Suppressor macrophage treated with lipopolysaccharide for 4 hours (primary cell): ENCODE data around the gene KAT7.
"Not testable (repeated sequence)": the region's sequence is repeated elsewhere in the genome, so short reads cannot be mapped to it uniquely, and the experiment has no call there.

ENCODE experiments used
- DNase-seq: peaks from one replicate; pipeline ENCODE4 v3.0.0-alpha.2; 2020

The KAT7 gene

DNA sequence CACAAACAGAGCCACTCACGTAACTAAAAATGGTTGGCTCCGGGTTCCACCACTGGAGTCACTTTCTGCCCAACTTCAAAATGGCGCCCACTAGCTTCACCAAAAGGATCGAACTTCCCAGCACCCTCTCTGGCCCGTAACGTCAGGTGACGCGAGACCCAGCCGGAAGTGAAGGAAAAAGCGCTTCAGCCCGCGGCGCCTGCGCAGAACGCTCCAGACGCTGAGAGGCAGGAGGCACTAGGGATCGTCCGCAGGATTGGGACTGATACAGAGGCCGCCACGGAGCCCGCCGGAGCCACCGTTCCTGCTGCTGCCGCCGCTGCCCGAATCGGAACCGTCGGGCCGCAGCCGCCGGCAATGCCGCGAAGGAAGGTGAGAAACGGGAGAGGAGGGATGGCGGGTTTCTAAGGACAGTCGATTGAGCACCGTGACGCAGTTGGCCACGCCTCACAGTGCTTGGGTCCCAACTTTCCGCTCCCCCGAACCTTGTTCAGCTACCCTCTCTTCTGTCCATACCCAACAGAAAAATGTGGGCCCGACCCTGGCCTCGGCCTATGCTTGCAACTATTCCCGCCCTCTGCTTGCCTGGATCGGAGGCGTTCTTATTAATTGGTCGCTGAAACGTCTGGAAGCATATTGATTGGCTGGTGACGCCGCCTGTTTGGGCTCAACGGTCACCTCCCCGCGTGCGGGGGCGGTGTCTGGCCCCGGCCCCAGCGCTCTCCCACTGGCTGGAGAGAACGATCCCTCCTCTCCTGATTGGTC lies at the start of gene KAT7:
TSS of gene KAT7 (plus strand) at position 204 of the 765 bp plus-strand sequence. CDS start at position 358, 154 bp downstream.
- peak; percentile 99 for DNase-seq

DNA sequence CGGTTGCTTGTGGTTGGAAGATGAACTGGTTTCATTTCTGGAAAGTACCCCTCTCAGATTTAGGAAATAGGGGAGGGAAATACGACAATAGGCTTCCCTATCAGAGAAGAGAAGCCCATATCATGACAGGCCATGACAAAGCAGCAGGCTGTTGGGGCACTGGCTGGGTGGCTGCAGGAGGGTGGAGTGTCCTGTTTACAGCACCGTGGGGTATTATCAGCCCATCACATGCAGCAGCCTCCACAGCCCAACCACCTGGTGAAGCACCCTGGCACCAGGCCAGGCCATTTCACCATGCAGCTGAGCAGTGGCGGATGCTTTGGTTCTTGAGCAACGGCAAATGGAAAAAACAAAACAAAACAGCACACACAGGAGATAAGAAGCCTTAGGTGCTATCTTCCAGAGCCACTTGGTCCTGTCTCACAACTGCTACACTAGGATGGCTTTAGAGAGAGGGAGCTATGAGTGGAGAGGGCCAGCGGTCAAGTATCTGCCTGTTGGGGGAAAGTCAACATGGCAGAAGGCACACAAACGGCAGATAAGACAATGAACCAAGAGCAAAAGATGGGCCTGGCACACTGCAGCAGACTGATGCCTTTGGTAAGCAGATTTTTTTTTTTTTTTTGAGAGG lies 48.7 kb upstream of the KAT7 start:
- DNase-seq: peak; percentile 72

DNA sequence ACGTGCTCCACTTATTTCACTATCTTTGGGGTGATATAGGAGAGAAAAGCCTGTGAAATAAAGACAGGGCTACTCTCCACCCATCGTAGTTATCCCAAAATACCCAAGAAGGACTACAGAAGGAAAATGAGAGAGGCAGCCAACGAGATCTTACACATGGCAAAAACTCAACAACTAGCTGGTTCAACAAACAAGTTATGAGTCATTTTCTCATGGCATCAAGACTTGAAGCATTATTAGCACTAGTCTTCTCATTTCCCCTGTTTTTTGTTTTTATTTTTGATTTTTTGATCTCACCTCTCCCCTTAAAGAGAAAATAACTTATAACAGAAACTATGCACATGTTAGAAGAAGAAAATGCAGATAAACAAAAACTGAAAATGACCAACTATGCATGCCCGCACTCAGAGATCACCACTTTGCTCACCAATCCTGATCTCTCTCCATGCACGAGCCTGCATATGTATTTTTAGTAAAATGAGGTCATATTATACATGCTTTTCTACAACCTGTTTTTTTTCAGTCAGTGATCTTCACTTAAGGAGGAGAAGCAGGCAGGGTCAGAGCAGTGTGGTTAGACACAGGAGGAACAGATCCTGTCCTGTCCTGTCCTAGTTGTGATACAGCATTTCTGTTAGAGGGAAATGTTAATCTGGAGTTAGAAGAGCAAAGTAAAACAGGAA lies 47.3 kb upstream of the KAT7 start:
- peak; percentile 28 for DNase-seq

DNA sequence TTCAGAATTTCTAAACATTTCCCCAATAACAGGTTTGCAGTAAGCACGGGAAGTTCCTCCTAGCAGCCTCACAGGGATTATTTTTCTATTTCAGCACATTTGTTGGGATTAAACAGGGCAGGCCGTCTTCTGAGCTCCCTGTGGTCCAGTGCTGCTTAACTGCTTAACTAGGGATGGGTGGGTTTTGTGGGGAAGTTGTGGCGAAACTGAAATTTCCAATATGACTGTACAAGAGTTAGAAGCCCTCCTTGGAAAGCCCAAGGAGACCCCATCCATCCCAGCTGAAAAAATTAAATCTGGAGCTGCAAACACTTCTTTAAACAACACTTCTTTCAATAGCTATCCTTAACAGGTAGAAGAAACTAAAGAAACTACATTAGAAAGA lies 46.8 kb upstream of the KAT7 start:
- no peak for DNase-seq

GRCh38 chr17:49742166-49742638 lies 46.3 kb upstream of the KAT7 start:
- peak; percentile 30 for DNase-seq

GRCh38 chr17:49745175-49746139 lies 43.0 kb upstream of the KAT7 start:
- DNase-seq: no peak

- no peak for DNase-seq
Observed at GRCh38 chr17:49746791-49747490, 41.5 kb upstream of the KAT7 start.

DNA sequence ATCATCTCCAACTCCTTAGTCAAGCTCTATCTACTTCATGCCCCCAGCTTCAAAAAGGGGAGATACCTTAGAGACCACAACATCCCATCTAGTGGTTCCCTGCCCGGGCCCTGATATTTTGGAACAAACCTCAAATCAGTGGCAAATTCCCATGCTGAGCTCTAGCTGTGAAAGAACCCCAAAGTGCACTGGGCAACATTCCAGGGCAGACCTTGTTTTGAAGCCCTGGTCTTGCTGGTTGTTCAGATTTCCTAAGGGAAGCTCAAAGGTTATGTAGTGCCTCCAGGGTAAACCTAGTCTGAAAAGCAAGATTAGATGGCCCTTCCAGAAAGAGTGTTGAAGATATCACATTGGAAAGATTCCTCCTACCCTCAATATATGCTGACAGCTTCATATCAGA lies 40.8 kb upstream of the KAT7 start:
- no peak for DNase-seq

DNA sequence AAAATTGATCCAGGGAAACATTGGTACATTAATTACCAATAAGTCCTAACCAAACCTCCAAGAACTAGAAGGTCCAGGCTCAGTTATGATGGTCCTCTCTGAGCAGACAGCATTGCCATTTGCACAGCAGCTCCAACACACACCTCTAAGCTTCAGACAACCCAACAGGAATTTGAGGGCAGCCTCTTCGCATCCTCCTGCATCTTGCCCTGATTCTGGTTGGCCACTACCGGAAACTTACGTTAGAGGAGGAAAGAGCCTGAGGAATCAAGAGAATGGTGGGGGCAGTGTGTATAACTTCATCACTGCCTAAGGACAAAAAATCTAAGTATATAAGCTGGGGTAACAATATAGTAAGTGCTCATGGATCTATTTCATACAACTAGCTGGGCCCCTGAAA lies 40.3 kb upstream of the KAT7 start:
- no peak for DNase-seq

GRCh38 chr17:49748791-49749190 lies 39.7 kb upstream of the KAT7 start:
- DNase-seq: no peak

- no peak for DNase-seq
Observed at GRCh38 chr17:49749730-49750129, 38.8 kb upstream of the KAT7 start.

DNA sequence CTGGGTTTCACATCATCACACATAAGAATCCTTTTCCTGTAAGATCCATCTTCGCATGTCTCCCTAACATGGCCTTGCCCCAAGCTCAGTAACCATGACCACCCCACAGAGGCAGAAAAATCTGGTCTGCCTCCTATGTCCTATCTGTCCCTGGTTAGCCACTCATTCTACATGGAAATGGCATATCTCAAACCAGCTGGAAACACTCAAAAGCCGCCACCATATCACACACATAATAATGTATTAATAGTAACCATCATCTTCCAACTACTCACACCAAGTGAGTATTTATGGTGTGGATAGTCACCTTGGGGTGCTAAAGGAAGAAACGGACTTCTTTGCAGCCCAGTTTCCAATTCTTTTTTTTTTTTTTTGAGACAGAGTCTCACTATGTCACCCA lies 36.0 kb upstream of the KAT7 start:
- no peak for DNase-seq

DNA sequence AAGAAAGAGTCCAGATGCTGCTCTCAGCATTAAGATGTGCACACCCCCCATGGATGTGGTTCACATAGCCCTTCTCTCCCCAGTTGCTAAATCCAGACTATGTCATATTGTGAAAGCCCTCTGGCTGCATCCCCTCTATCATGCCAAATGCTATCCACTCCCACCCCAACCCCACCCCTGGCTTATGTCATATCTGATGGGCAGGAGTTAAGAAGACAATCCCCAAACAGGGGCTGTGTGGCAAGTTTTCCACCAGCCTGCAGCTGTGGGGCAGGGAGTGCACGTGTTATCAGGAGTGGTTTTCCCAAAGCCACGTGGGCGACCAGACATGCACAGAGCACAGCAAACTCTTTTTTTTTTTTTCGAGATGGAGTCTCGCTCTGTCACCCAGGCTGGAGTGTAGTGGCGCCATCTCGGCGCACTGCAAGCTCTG lies 34.5 kb upstream of the KAT7 start:
- no peak for DNase-seq

- DNase-seq: no peak
Observed at GRCh38 chr17:49755663-49756283, 32.7 kb upstream of the KAT7 start.

- DNase-seq: no peak
Observed at GRCh38 chr17:49756323-49757150, 31.9 kb upstream of the KAT7 start.

GRCh38 chr17:49757151-49757777 lies 31.2 kb upstream of the KAT7 start:
- no peak for DNase-seq

DNA sequence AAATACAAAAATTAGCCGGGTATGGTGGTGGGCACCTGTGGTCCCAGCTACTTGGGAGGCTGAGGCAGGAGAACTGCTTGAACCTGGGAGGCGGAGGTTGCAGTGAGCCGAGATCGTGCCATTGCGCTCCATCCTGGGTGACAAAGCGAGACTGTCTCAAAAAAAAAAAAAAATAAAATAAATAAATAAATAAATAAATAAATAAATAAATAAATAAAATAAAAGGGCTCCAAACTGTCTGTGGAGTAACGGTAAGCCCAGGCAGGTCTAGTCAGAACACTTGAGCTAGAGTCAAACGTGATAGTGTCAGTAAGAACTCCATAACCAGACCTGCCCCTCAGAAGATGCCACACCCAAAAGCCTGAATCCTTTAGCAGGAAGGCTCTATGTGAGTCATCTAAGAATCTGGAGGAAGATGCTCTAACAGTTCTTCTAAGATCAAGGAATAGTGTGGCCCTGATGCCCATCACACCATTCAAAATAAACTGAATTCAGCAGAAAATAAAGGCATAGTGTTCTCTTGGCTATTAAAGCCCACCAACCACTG lies 29.9 kb upstream of the KAT7 start:
- DNase-seq: not testable (repeated sequence)

GRCh38 chr17:49759203-49759602 lies 29.3 kb upstream of the KAT7 start:
- no peak for DNase-seq

DNA sequence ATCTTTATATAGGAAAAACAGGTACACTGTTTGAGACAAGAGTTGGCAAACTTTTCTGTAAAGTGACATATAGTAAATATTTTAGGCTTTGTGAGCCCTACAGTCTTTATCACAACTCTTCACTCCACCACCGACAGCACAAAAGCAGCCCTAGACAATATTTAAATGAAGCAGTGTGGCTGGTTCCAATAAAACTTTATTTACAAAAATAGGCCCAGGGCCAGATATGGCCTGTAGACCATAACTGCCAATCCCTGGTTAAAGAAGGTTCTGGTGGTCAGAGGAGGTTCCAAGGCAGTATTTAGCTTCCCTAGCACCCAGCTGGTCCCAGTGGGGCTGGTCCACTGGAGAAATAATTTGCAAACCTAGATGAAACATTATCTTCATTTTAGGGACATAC lies 28.2 kb upstream of the KAT7 start:
- DNase-seq: no peak
